HG02852 (cell line): ENCODE results near the gene CSNK1E.

Experiments used
- ATAC-seq: cut with Tn5 transposase; IDR thresholded peaks from one replicate; pipeline ENCODE4 v1.9.1; 2021; ENCODE audit warnings: mild to moderate bottlenecking, moderate library complexity; ENCODE audit not compliant: unreplicated experiment

Gene CSNK1E

DNA sequence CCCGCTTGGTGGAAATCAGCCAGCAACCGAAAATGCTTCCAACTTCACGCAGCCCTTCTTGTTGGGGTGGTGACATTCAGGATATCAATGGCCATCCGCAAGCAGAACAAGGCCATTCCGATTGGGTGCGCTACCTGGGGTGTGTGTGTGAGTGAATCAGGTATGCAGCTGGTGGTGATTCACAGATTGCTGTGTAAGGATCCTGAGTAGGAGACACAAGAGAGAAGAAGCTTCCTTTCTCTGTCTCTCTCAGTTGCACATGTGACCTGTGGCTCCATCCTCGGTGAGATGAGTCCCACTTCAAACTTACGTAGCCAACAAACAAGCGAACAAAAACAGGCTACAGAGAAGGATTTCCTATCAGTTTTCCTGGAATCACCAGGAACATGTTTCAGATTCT lies 34.8 kb downstream of the CSNK1E start:
- no peak for ATAC-seq

GRCh38 chr22:38276166-38276565 lies 41.1 kb downstream of the CSNK1E start:
- ATAC-seq: no peak

DNA sequence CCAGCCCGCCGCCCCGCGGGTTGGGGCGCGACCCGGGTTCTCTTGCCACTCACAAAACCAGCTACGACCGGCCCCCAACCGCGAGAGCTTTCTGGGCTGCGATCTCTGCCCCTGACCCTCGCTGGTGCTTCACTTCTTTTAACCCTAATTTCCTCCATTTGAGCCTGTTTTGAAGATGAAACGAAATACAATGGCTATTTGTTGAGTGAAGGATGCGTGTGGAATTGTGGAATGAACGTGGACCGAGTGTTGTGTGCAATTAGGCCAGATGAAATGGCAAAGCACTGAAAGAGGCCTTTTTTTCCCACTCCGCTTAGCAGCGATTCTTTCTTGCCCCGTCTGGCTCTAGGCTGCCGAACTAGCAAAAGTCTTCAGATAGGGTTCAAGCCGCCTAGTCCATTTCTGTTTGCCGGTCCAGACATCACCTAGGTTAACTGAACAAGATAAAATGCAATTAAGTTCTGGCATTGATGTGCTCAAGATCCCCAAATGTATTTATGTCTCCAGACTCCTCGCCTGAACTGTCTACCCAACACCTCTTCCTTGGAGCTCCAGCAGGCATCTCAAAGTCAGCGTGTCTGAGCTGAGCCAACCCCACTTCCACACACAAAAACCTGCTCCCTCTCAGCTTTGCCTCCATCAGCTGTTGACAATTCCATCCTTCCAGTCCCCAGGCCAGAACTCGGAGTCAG lies 44.0 kb downstream of the CSNK1E start:
- ATAC-seq: no peak

- peak; percentile 83 for ATAC-seq
Observed at GRCh38 chr22:38272373-38273134, 44.7 kb downstream of the CSNK1E start, which contains the start of gene TMEM184B. TMEM184B (minus strand) TSS chr22:38273010; CDS start chr22:38247961, 25,049 bp downstream.

GRCh38 chr22:38271927-38272372 lies 45.3 kb downstream of the CSNK1E start:
- ATAC-seq: no peak

DNA sequence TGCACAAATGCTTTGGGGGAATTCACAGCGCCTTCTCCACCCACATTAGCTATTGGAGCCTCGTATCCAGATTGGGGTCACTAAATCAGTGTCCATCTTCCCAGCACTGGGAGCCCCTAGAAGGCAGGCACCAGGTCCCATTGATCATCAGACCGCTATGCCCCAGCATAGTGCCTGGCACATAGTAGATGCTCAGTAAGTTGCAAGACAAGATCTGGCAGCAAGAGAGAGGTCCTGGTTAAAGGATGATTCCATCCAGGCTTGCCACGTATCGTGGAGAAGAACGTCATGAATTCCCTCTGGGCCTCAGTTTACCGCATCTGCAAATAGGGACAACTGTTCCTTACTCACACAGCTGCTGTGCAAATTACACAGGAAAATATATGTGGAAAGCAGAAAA lies 46.1 kb downstream of the CSNK1E start:
- no peak for ATAC-seq

- no peak for ATAC-seq
Observed at GRCh38 chr22:38270091-38270992, 46.9 kb downstream of the CSNK1E start.

DNA sequence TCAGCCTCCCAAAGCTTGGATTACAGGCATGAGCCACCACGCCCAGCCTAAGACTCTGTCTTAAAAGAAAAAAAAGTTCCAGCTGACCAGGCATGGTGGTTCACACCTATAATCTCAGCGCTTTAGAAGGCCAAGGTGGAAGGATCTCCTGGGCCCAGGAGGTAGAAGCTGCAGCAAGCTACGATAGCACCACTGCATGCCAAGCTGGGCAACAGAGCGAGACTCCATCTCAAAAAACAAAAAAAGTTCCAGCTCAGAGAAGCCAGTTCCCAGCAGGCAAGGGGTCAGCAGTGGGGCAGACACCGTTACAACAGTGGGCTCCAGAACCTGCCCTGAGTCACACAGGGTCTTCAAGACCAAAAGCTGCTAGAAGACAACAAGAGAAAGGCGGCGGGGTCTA lies 47.8 kb downstream of the CSNK1E start:
- ATAC-seq: no peak

DNA sequence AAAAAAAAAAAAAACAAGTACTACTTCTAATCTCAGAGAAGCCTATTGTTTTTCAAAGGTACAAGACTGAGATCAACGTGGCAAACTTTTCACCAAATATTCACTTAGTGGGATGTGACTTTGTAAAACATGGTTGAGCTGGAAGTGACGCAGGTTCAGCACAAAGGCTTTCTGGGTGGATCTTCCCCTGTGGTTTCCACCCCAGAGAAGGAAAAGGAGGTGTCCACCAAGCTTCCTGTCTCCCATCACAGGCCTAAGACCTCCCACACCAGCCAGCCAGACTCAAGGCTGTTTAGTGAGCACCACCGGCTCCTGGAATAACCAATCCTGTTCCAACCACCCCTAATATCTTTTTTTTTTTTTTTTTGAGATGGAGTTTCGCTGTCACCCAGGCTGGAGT lies 50.1 kb downstream of the CSNK1E start:
- no peak for ATAC-seq

DNA sequence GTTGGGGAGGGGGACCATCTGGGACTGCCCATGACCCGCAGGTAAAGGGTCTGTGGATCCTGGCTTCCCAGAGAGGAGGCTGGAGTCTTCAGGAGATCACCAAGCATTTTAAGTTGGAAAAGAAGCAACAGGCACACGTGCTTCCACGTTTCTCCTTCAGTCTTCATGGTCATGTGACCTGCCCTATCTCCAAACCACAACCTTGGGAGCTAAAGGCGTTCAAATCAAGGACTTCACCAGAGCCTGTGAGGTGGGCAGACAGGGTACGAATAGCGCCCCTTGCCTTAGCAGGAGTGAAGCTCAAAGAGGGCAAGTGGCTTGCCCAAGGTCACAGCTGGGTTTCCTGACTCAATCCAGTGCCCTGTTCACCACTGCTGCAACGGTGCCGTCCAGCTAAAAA lies 51.1 kb downstream of the CSNK1E start:
- ATAC-seq: no peak

DNA sequence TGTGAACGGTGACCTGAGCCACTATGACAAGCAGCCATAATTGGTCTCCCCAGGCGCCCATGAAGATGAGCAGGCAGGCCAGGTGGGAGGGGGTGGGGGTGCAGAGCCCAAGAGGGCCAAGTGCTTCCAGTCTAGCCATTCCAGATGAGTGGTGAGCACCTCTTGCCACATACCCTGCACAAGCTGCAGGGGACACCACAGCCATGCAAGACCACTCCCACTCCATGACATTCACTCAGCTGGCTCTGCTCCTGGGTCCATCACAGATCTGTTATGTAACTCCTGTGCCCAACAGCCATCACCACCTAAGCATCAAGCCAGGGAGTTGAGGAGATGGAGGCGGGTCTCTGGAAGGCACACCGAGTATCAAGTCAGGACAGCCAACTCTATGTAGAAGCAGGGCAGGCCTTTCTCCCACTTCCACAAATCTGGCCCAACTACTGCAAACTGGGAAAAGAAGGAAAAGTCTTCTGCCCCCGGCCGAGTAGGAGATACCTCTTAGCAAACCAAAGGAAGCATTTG lies 52.9 kb downstream of the CSNK1E start:
- ATAC-seq: no peak

- no peak for ATAC-seq
Observed at GRCh38 chr22:38262051-38262795, 55.0 kb downstream of the CSNK1E start.

DNA sequence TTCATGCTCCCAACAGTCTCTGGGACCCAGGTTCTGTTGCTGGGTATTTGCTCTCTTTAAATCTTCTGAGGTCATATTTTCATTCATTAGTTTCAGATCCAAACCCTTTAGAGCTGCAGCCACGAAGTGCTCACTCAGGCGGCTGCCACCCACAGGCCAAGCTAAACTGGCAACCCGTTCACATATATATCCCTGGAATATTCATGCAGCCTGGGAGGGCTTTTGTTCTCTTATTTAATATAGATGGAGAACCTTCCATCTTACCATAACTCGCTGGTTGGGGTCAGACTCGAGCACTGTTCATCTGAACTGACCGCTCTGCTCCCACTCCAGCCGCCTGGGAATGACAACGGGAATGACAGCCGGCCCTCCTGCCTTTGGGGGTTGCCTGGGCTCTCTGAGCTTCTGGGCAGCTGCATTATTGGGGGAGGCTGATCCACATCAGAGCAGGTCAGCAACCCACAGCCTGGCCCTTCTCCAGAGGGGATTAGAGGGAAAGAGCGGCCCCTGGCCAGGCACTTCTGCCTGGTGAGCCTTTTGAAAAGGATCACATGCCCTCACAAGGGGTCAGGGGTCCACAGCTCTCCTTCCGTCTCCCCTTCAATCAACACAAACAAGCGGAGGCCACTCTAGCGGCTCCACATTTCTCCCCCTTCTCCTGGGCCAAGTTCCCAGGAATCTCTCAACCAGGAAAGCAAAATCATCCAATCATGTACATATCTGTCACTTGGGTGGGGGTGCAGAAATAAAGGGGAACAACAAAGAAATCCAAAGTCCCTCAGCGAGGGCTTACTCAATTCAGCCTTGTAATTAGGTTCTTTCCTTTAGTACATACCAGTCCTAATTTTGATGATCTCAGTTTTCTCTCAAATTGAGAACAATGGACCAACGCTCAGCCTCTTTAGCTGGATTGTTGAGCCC lies 56.2 kb downstream of the CSNK1E start:
- ATAC-seq: no peak

DNA sequence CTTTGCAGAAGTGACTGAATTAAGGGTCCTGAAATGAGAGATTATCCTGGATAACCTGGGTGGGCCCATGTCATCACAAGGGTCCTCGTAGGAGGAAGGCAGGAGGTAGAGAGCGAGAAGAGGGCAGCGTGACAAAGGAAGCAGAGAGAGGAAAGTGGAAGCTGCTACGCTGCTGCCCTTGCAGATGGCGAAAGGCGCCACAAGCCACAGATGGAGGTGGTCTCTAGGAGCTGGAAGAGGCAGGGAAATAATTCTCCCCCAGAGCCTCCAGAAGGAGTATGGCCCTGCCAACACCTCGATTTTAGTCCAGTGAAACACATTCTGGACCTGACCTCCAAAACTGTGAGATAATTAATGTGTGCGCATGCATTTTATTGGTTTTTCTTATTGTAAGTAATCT lies 57.9 kb downstream of the CSNK1E start:
- no peak for ATAC-seq

GRCh38 chr22:38258895-38259294 lies 58.3 kb downstream of the CSNK1E start:
- no peak for ATAC-seq

DNA sequence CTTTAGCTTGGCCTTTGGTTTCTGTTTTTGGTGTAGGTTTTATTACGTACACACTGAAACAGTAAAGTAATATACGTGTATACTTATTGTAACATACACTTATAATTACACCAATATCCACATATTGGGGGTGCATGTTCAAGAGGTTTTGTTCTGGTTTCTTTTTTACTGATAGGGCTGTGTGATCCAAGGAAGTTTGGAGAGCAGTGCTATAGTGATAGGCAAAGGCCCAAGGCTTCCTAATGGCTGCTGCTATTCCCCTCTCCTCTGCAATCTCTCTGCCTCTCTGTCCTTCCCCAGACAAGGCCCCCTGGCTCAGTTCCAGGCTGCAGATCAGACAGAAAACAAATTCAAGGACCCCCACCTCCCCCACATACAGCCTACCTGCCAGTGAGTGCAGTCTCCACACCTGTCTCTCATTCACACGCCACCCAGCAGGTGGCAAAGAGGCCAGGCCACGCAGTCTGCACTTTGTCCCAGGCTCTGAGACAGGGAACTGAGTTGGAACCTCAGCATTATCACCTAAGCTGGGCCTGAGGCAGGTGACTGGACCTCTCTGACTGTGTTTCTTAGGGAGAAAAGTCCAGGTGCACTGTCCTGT lies 59.5 kb downstream of the CSNK1E start:
- ATAC-seq: no peak

DNA sequence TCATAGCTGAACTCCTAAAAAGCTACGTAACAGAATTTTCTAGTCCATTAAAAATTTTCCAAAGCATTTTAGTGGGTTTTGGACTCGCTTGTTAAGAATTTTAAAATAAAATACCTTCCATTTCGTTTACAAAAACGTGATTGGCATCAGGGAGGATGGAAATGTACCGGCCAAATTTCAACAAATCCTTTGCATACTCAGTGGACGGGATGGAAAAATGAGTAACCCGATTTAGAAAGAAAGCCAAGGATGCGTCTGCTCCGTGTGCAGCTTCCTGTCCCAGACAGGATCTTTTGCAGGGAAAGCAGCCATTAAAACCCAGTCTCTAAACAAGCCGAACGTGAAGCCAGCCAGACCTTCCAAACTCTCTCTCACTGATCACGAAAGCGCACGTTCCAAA lies 60.1 kb downstream of the CSNK1E start:
- no peak for ATAC-seq

DNA sequence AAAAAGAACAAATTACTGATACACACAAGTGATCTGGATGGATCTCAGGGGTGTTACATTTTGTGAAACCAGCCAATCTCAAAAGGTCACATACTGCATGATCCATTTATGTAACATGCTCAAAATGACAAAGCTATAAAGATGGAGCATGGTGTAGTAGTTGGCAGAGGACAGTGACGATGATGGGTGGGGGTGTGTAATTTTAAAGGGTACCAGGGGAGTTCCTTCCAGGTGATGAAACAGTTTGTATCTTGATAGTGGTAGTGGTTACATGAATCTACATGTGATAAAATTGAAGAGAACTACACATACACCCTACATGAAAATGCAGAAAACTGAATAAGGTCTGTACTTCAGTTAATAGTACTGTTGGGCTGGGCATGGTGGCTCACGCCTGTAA lies 61.5 kb downstream of the CSNK1E start:
- no peak for ATAC-seq

DNA sequence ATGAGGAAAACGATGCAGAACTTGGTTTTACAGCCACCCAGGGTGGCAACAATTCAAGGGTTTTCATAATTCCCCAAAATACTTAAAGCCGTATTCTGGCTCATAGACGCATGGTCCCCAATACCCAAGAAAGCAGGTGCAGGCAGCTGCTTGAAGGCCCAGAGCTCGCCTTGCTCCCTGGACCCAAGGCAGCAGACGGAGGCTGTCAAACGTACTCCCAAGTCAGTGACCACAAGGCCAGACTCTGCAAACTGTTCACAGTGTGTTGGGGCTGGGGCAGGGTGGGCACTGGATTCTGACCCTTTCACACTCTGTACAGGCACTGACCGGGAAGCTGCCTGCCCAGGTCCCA lies 65.9 kb downstream of the CSNK1E start:
- no peak for ATAC-seq
